Osteoblast (primary cell): Measurements from ENCODE around the gene ZFHX3. TPM values are rescaled to one million over a fixed set of nuclear protein-coding genes. Genes with fewer than 3 reads are reported as not detected.

Experiments used
- DNase-seq: peaks from one replicate; pipeline ENCODE4 v3.0.0; 2011; ENCODE audit warnings: low spot score, mixed read lengths; ENCODE audit not compliant: insufficient read length; ENCODE audit errors: missing footprints
- H2AFZ ChIP-seq: 2 replicates; pipeline ENCODE4 v1.6.0; 2011; ENCODE audit warnings: mild to moderate bottlenecking, low read length
- H3K27ac ChIP-seq: 2 replicates; pipeline ENCODE4 v1.5.1; 2011; ENCODE audit warnings: mild to moderate bottlenecking, low read depth, low read length, moderate library complexity
- H3K27me3 ChIP-seq: 2 replicates; pipeline ENCODE4 v1.6.0; 2012; ENCODE audit warnings: mild to moderate bottlenecking, control low read depth, inconsistent platforms, low read length, moderate library complexity; ENCODE audit not compliant: insufficient read depth
- H3K36me3 ChIP-seq: 2 replicates; pipeline ENCODE4 v1.5.1; 2011; ENCODE audit warnings: mild to moderate bottlenecking, low read length, control low read depth, moderate library complexity; ENCODE audit not compliant: insufficient read depth
- H3K4me1 ChIP-seq: 2 replicates; pipeline ENCODE4 v1.5.1; 2011; ENCODE audit warnings: mild to moderate bottlenecking, low read length, control low read depth, moderate library complexity; ENCODE audit not compliant: insufficient read depth
- H3K4me2 ChIP-seq: 2 replicates; pipeline ENCODE4 v1.6.0; 2011; ENCODE audit warnings: mild to moderate bottlenecking, low read length; ENCODE audit not compliant: insufficient read depth
- H3K4me3 ChIP-seq: fragments of 200-600 bp; sonication (generic); 3 replicates; pipeline ENCODE4 v1.5.1; 2012; ENCODE audit warnings: mild to moderate bottlenecking, low read length, inconsistent platforms; ENCODE audit not compliant: insufficient read depth
- H3K79me2 ChIP-seq: 2 replicates; pipeline ENCODE4 v1.6.0; 2012; ENCODE audit warnings: mild to moderate bottlenecking, low read length, control low read depth, inconsistent platforms; ENCODE audit not compliant: insufficient read depth
- H3K9me3 ChIP-seq: 2 replicates; pipeline ENCODE4 v1.5.1; 2011; ENCODE audit warnings: low read depth, low read length, control low read depth
- H4K20me1 ChIP-seq: 2 replicates; pipeline ENCODE4 v1.6.0; 2012; ENCODE audit warnings: mild to moderate bottlenecking, low read length, control low read depth; ENCODE audit not compliant: insufficient read depth
- CTCF ChIP-seq: IDR thresholded peaks from 2 replicates; pipeline ENCODE4 v1.5.1; 2011; ENCODE audit warnings: mild to moderate bottlenecking, low read depth, low read length, moderate library complexity; ENCODE audit errors: extremely low read depth
- total RNA-seq: library from RNA; depleted of rRNA; stranded (reverse); fragments of >200 nt; gene quantifications from 2 replicates; pipeline ENCODE4 v1.2.3, GENCODE V29; 2012

Gene ZFHX3
- total RNA-seq, 1 donor = 14.5 TPM

DNA sequence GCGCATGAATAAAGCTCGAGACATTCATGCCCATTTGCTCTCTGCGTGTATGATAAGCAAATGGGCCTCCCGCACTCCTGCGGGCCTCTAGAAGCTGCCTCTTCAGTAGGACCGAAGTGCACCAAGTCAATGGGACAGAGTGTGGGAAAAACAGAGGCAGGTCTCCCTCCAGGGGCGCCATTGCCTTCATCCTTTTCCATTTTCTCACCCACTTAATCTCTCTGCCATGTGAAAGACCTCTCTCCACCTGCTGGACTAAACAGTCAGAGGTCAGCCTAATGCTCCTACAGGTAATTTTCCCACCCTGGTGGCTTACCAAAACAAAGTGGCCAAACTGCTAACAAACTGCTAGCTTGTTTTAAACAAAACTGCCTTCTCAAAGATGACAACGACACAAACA, 210.9 kb downstream of the ZFHX3 start:
- no peak overlapping the region for H2AFZ ChIP-seq
- no peaks in the 10 kb centered on the region for H3K9me3 ChIP-seq
- peaks cover 51% of the 10 kb centered on the region for H3K79me2 ChIP-seq
- no peak for DNase-seq
- no peak overlapping the region for H3K4me2 ChIP-seq
- no peak overlapping the region for H3K27ac ChIP-seq
- H4K20me1 ChIP-seq = peaks cover 11% of the 10 kb centered on the region
- TF ChIP-seq CTCF = peak; percentile 10
- H3K27me3 ChIP-seq = no peaks in the 10 kb centered on the region
- H3K4me1 ChIP-seq = peaks cover 17% of the 10 kb centered on the region
- no peak overlapping the region for H3K4me3 ChIP-seq
- no peaks in the 10 kb centered on the region for H3K36me3 ChIP-seq

- Histone ChIP-seq H4K20me1 (peaks cover 12% of the 10 kb centered on the region), H3K27ac (no peak overlapping the region), H3K79me2 (peaks cover 54% of the 10 kb centered on the region), H3K4me1 (peaks cover 10% of the 10 kb centered on the region), H3K4me3 (no peak overlapping the region), H3K9me3 (no peaks in the 10 kb centered on the region), H2AFZ (no peak overlapping the region), H3K36me3 (no peaks in the 10 kb centered on the region), H3K4me2 (no peak overlapping the region), H3K27me3 (no peaks in the 10 kb centered on the region)
- no peak for DNase-seq
- no peak for TF ChIP-seq CTCF
Measured at GRCh38 chr16:72836181-72836580, 211.7 kb downstream of the ZFHX3 start.

DNA sequence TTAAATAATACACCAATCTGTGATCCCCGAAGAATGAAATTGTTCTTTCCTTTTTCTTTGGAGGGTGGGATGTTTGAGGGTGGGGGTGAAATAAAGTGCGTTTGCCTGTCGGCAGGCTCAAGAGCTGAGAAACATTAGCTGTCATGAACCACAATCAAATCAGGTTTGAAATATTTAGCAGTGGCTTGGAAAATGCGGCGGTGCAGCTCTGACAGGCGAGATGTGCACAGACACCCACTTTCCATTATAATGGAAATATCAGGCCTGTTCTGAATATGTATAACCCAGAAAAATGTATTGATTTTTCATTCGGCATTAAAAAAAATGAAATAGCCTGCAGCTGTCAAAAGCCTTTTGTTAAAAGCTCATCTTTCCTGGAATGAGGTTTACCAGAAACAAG, 212.8 kb downstream of the ZFHX3 start:
- Histone ChIP-seq H3K4me1 (no peaks in the 10 kb centered on the region), H3K79me2 (peaks cover 44% of the 10 kb centered on the region)
- no peak for TF ChIP-seq CTCF

GRCh38 chr16:72834499-72834898, 213.4 kb downstream of the ZFHX3 start:
- Histone ChIP-seq H3K4me3 (no peak overlapping the region), H3K9me3 (no peaks in the 10 kb centered on the region), H3K27me3 (no peaks in the 10 kb centered on the region), H3K4me2 (no peak overlapping the region), H3K27ac (no peak overlapping the region), H2AFZ (no peak overlapping the region), H3K79me2 (peaks cover 39% of the 10 kb centered on the region), H3K4me1 (no peaks in the 10 kb centered on the region), H3K36me3 (peaks cover 5% of the 10 kb centered on the region), H4K20me1 (peaks cover 6% of the 10 kb centered on the region)
- no peak for DNase-seq
- no peak for TF ChIP-seq CTCF

More for the DNA sequence above, 212.8 kb downstream of the ZFHX3 start:
- Histone ChIP-seq H2AFZ (no peak overlapping the region), H3K4me3 (no peak overlapping the region), H3K27ac (no peak overlapping the region), H4K20me1 (peaks cover 6% of the 10 kb centered on the region), H3K4me2 (no peak overlapping the region), H3K9me3 (no peaks in the 10 kb centered on the region), H3K36me3 (no peaks in the 10 kb centered on the region), H3K27me3 (no peaks in the 10 kb centered on the region)
- no peak for DNase-seq
